Small intestine (tissue), 7 donors: ENCODE results near the gene EMSY. TPM values are rescaled to one million over a fixed set of nuclear protein-coding genes. Genes with fewer than 3 reads are reported as not detected.

Source experiments
- DNase-seq, 2 donors: peaks; one replicate each; pipeline versions ENCODE4 v3.0.0 to v3.0.0-alpha.2; 2013
- FAIRE-seq: peaks from 2 replicates; lab custom pipeline; 2012; peaks lifted over from hg19 to GRCh38; lab: Jason Lieb, UNC
- H3K27ac ChIP-seq, 3 donors: one replicate each; pipeline ENCODE4 v1.5.1; 2013; ENCODE audit warnings: low read length in 2 of 3, mild to moderate bottlenecking in 2 of 3, control low read depth in 1 of 3, inconsistent platforms in 1 of 3, low read depth in 1 of 3, moderate library complexity in 1 of 3
- H3K27me3 ChIP-seq, 3 donors: one replicate each; pipeline ENCODE4 v1.6.1; 2013; ENCODE audit warnings: low read length in 3 of 3, inconsistent platforms in 1 of 3; ENCODE audit not compliant: control insufficient read depth in 3 of 3, insufficient read depth in 3 of 3
- H3K36me3 ChIP-seq, 3 donors: one replicate each; pipeline ENCODE4 v1.6.1; 2013; ENCODE audit warnings: low read length in 3 of 3, inconsistent platforms in 1 of 3, low read depth in 1 of 3, mild to moderate bottlenecking in 1 of 3, moderate library complexity in 1 of 3; ENCODE audit not compliant: control insufficient read depth in 3 of 3, insufficient read depth in 2 of 3
- H3K4me1 ChIP-seq, 3 donors: one replicate each; pipeline ENCODE4 v1.6.1; 2013; ENCODE audit warnings: low read length in 2 of 3, inconsistent platforms in 1 of 3, low read depth in 1 of 3, mild to moderate bottlenecking in 1 of 3, moderate library complexity in 1 of 3; ENCODE audit not compliant: control insufficient read depth in 3 of 3, insufficient read depth in 2 of 3
- H3K4me3 ChIP-seq, 3 donors: one replicate each; pipeline ENCODE4 v1.5.1; 2013; ENCODE audit warnings: low read length in 3 of 3, control low read depth in 1 of 3, inconsistent platforms in 1 of 3, low read depth in 1 of 3, mild to moderate bottlenecking in 1 of 3, moderate library complexity in 1 of 3
- H3K9me3 ChIP-seq, 2 donors: one replicate each; pipeline ENCODE4 v1.6.1; 2013; ENCODE audit warnings: low read depth in 1 of 2, low read length in 1 of 2; ENCODE audit not compliant: control insufficient read depth in 2 of 2, insufficient read depth in 1 of 2
- WGBS, 3 donors: extraction: QIAGEN DNeasy Blood & Tissue Kit; methylation state at CpG; one replicate each; pipeline ENCODE4 v1.1.7; 2013; 5-methylcytosine and 5-hydroxymethylcytosine counted together
- polyA plus RNA-seq, 4 donors: library from polyadenylated mRNA; stranded (reverse) in 3 of 4; unstranded in 1 of 4; fragments of 200-250 nt in 3 of 4; fragments of 120-200 nt in 1 of 4; gene quantifications; one replicate each; pipeline versions ENCODE4 v1.2.1 to v1.2.3, GENCODE V29; 2013
- donor health status: healthy with polysubstance abuse.
- donor health status: control.
- donor health status: control.
- donor health status: Bipolar disorder and iron deficiency.
- donor health status: healthy.

Gene EMSY
- polyA plus RNA-seq, 4 donors: 3.8 to 16.4 (median 6.1) TPM

GRCh38 chr11:76558891-76559290, 114.1 kb downstream of the EMSY start:
- WGBS, 3 donors: 81 to 100% (median 99%) methylated on average over 1 of the region's 1 CpG
- H3K4me3 ChIP-seq: no peak overlapping the region
- DNase-seq (no peak), FAIRE-seq (no peak)
- peaks cover 0 to 9% (median 3%) of the 10 kb centered on the region in 3 donors for H3K4me1 ChIP-seq
- no peaks in the 10 kb centered on the region for H3K36me3 ChIP-seq
- no peaks in the 10 kb centered on the region for H3K9me3 ChIP-seq
- no peak overlapping the region for H3K27ac ChIP-seq
- H3K27me3 ChIP-seq: peaks cover 0 to 2% (median 0%) of the 10 kb centered on the region in 3 donors

GRCh38 chr11:76559346-76559745, 114.5 kb downstream of the EMSY start:
- Histone ChIP-seq H3K9me3 (no peaks in the 10 kb centered on the region), H3K27me3 (peaks cover 0 to 2% (median 0%) of the 10 kb centered on the region in 3 donors), H3K4me3 (no peak overlapping the region), H3K36me3 (no peaks in the 10 kb centered on the region), H3K4me1 (peaks cover 0 to 5% (median 3%) of the 10 kb centered on the region in 3 donors), H3K27ac (no peak overlapping the region)
- no peak for FAIRE-seq
- no peak for DNase-seq
- WGBS, 3 donors: 82 to 86% (median 85%) methylated on average over 1 of the region's 1 CpG

GRCh38 chr11:76560219-76560618, 115.4 kb downstream of the EMSY start:
- Histone ChIP-seq H3K36me3 (no peaks in the 10 kb centered on the region), H3K9me3 (no peaks in the 10 kb centered on the region), H3K27ac (no peak overlapping the region), H3K4me1 (no peaks in the 10 kb centered on the region), H3K27me3 (peaks cover 0 to 2% (median 0%) of the 10 kb centered on the region in 3 donors), H3K4me3 (no peak overlapping the region)
- no peak for FAIRE-seq
- WGBS, 3 donors: 70 to 81% (median 72%) methylated on average over 5 of the region's 5 CpGs
- DNase-seq: no peak

- Histone ChIP-seq H3K27ac (no peak overlapping the region), H3K36me3 (no peaks in the 10 kb centered on the region), H3K4me1 (no peaks in the 10 kb centered on the region), H3K9me3 (no peaks in the 10 kb centered on the region), H3K27me3 (peaks cover 0 to 2% (median 0%) of the 10 kb centered on the region in 3 donors), H3K4me3 (no peak overlapping the region)
- DNase-seq (no peak), FAIRE-seq (no peak)
- WGBS, 3 donors: 64 to 73% (median 67%) methylated on average over 8 of the region's 8 CpGs
Measured at GRCh38 chr11:76561245-76561644, 116.4 kb downstream of the EMSY start.

- FAIRE-seq (no peak), DNase-seq (no peak)
- no peak overlapping the region for H3K27ac ChIP-seq
- peaks cover 0 to 2% (median 0%) of the 10 kb centered on the region in 3 donors for H3K27me3 ChIP-seq
- no peaks in the 10 kb centered on the region for H3K36me3 ChIP-seq
- no peak overlapping the region for H3K4me3 ChIP-seq
- no peaks in the 10 kb centered on the region for H3K4me1 ChIP-seq
- no peaks in the 10 kb centered on the region for H3K9me3 ChIP-seq
- 79 to 95% (median 85%) methylated on average over 3 of the region's 3 CpGs for WGBS, 3 donors
Measured at GRCh38 chr11:76562541-76562940, 117.7 kb downstream of the EMSY start.

- H3K36me3 ChIP-seq: no peaks in the 10 kb centered on the region
- H3K27ac ChIP-seq: no peak overlapping the region
- no peaks in the 10 kb centered on the region for H3K4me1 ChIP-seq
- 60 to 67% (median 63%) methylated on average over 3 of the region's 3 CpGs for WGBS, 3 donors
- FAIRE-seq: no peak
- H3K27me3 ChIP-seq: peaks cover 0 to 2% (median 0%) of the 10 kb centered on the region in 3 donors
- DNase-seq: no peak
- no peaks in the 10 kb centered on the region for H3K9me3 ChIP-seq
- no peak overlapping the region for H3K4me3 ChIP-seq
Measured at GRCh38 chr11:76564364-76564763, 119.5 kb downstream of the EMSY start.

GRCh38 chr11:76566811-76567210, 122.0 kb downstream of the EMSY start:
- DNase-seq (no peak), FAIRE-seq (no peak)
- Histone ChIP-seq H3K27me3 (no peaks in the 10 kb centered on the region), H3K36me3 (no peaks in the 10 kb centered on the region), H3K4me3 (no peak overlapping the region), H3K4me1 (no peaks in the 10 kb centered on the region), H3K9me3 (no peaks in the 10 kb centered on the region), H3K27ac (no peak overlapping the region)
- 6 to 25% (median 10%) methylated on average over 1 of the region's 1 CpG for WGBS, 3 donors

GRCh38 chr11:76567261-76567660, 122.4 kb downstream of the EMSY start:
- no peaks in the 10 kb centered on the region for H3K4me1 ChIP-seq
- WGBS, 3 donors: 87 to 94% (median 93%) methylated on average over 3 of the region's 3 CpGs
- DNase-seq (no peak), FAIRE-seq (no peak)
- no peaks in the 10 kb centered on the region for H3K27me3 ChIP-seq
- no peaks in the 10 kb centered on the region for H3K9me3 ChIP-seq
- H3K27ac ChIP-seq: no peak overlapping the region
- no peaks in the 10 kb centered on the region for H3K36me3 ChIP-seq
- no peak overlapping the region for H3K4me3 ChIP-seq

GRCh38 chr11:76568139-76568538, 123.3 kb downstream of the EMSY start:
- no peak for FAIRE-seq

More at GRCh38 chr11:76568139-76568538, 123.3 kb downstream of the EMSY start:
- H3K27ac ChIP-seq: no peak overlapping the region
- DNase-seq: no peak
- no peaks in the 10 kb centered on the region for H3K36me3 ChIP-seq
- H3K27me3 ChIP-seq: no peaks in the 10 kb centered on the region
- WGBS, 3 donors: 57 to 73% (median 63%) methylated on average over 4 of the region's 4 CpGs
- no peaks in the 10 kb centered on the region for H3K9me3 ChIP-seq
- no peak overlapping the region for H3K4me3 ChIP-seq
- H3K4me1 ChIP-seq: no peaks in the 10 kb centered on the region
